Esophagus muscularis mucosa (tissue), 3 donors: Measurements from ENCODE around the gene ADD2.

ENCODE experiments used
- POLR2A ChIP-seq: fragments of 450-650 bp; IDR thresholded peaks from one replicate; pipeline ENCODE4 v1.6.1; 2017; ENCODE audit warnings: antibody characterized with exemption, moderate library complexity, mild to moderate bottlenecking, low read depth
- TF ChIP-seq, protein P1 (sequence below), 3 experiments: fragments of 200-600 bp in 2 of 3; fragments of 450-650 bp in 1 of 3; sonication (generic) in 2 of 3; IDR thresholded peaks; one replicate each; pipeline ENCODE4 v1.5.1; 2017 to 2019; ENCODE audit warnings: antibody characterized with exemption in 3 of 3, mild to moderate bottlenecking in 2 of 3, moderate library complexity in 1 of 3

DNA sequence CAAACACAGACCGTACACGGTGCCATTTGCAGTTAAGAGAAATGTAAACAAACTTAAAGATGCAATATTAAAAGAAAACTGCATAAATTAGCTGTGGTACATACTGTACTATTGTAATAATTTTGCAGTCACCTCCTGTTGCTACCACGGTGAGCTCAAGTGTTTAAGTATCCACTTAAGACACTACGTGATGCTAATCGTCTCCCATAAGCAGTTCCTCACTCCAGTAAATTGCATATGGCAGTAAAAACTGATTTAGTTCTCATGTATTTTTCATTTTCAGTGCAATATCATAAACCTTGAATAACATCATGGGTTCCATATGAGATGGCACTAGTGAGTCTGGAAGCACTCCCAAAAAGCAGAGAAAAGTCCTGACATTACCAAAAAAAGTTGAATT, 38.0 kb upstream of the ADD2 start:
- TF ChIP-seq, protein P1, sequence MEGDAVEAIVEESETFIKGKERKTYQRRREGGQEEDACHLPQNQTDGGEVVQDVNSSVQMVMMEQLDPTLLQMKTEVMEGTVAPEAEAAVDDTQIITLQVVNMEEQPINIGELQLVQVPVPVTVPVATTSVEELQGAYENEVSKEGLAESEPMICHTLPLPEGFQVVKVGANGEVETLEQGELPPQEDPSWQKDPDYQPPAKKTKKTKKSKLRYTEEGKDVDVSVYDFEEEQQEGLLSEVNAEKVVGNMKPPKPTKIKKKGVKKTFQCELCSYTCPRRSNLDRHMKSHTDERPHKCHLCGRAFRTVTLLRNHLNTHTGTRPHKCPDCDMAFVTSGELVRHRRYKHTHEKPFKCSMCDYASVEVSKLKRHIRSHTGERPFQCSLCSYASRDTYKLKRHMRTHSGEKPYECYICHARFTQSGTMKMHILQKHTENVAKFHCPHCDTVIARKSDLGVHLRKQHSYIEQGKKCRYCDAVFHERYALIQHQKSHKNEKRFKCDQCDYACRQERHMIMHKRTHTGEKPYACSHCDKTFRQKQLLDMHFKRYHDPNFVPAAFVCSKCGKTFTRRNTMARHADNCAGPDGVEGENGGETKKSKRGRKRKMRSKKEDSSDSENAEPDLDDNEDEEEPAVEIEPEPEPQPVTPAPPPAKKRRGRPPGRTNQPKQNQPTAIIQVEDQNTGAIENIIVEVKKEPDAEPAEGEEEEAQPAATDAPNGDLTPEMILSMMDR (IDR thresholded peaks at IDR 0.05), result no peak
- TF ChIP-seq POLR2A, result no peak
